ENCODE data around the gene LCLAT1.

Gene LCLAT1

GRCh38 chr2:30527411-30527810 lies 80.4 kb downstream of the LCLAT1 start:
- no peak overlapping the region for H2AFZ ChIP-seq
- H3K4me3 ChIP-seq (ENCODE audit: low read depth, low read length): no peak overlapping the region
- no peaks in the 10 kb centered on the region for H3K36me3 ChIP-seq (ENCODE audit: control insufficient read depth, insufficient read depth, low read length)
- H3K27me3 ChIP-seq (ENCODE audit: control insufficient read depth, insufficient read depth, low read length): no peaks in the 10 kb centered on the region
- H3K9ac ChIP-seq: no peak overlapping the region
- no peaks in the 10 kb centered on the region for H3K4me1 ChIP-seq
- H3K4me2 ChIP-seq (ENCODE audit: low read length): no peak overlapping the region
- no peak overlapping the region for H3K27ac ChIP-seq
- H3K9me3 ChIP-seq (ENCODE audit: control insufficient read depth, low read length): no peaks in the 10 kb centered on the region
- peaks cover 3% of the 10 kb centered on the region for H3K79me2 ChIP-seq
- TF ChIP-seq CTCF (IDR thresholded peaks at IDR 0.05): no peak

- peaks cover 3% of the 10 kb centered on the region for H3K79me2 ChIP-seq
- no peak overlapping the region for H3K4me2 ChIP-seq (ENCODE audit: low read length)
- TF ChIP-seq CTCF (IDR thresholded peaks at IDR 0.05): no peak
- H3K4me3 ChIP-seq (ENCODE audit: low read depth, low read length): no peak overlapping the region
- no peak overlapping the region for H2AFZ ChIP-seq
- H3K27me3 ChIP-seq (ENCODE audit: control insufficient read depth, insufficient read depth, low read length): no peaks in the 10 kb centered on the region
- no peak overlapping the region for H3K9ac ChIP-seq
- no peaks in the 10 kb centered on the region for H3K4me1 ChIP-seq
- H3K36me3 ChIP-seq (ENCODE audit: control insufficient read depth, insufficient read depth, low read length): no peaks in the 10 kb centered on the region
- H3K9me3 ChIP-seq (ENCODE audit: control insufficient read depth, low read length): no peaks in the 10 kb centered on the region
- no peak overlapping the region for H3K27ac ChIP-seq
Observed at GRCh38 chr2:30527859-30528258, 80.8 kb downstream of the LCLAT1 start.

- H3K27me3 ChIP-seq (ENCODE audit: control insufficient read depth, insufficient read depth, low read length): no peaks in the 10 kb centered on the region
- no peaks in the 10 kb centered on the region for H3K36me3 ChIP-seq (ENCODE audit: control insufficient read depth, insufficient read depth, low read length)
- peaks cover 1% of the 10 kb centered on the region for H3K79me2 ChIP-seq
- H3K4me2 ChIP-seq (ENCODE audit: low read length): no peak overlapping the region
- no peak overlapping the region for H3K9ac ChIP-seq
- no peaks in the 10 kb centered on the region for H3K9me3 ChIP-seq (ENCODE audit: control insufficient read depth, low read length)
- H3K27ac ChIP-seq: no peak overlapping the region
- H3K4me3 ChIP-seq (ENCODE audit: low read depth, low read length): no peak overlapping the region
- no peaks in the 10 kb centered on the region for H3K4me1 ChIP-seq
- H2AFZ ChIP-seq: no peak overlapping the region
- TF ChIP-seq CTCF (IDR thresholded peaks at IDR 0.05): no peak
Observed at GRCh38 chr2:30530346-30530745, 83.3 kb downstream of the LCLAT1 start.

- Histone ChIP-seq H3K4me1 (no peaks in the 10 kb centered on the region), H2AFZ (no peak overlapping the region), H3K9me3 (ENCODE audit: control insufficient read depth, low read length) (no peaks in the 10 kb centered on the region), H3K79me2 (no peaks in the 10 kb centered on the region), H3K4me3 (ENCODE audit: low read depth, low read length) (no peak overlapping the region), H3K27me3 (ENCODE audit: control insufficient read depth, insufficient read depth, low read length) (no peaks in the 10 kb centered on the region), H3K9ac (no peak overlapping the region), H3K27ac (no peak overlapping the region), H3K36me3 (ENCODE audit: control insufficient read depth, insufficient read depth, low read length) (no peaks in the 10 kb centered on the region), H3K4me2 (ENCODE audit: low read length) (no peak overlapping the region)
- TF ChIP-seq CTCF (IDR thresholded peaks at IDR 0.05): no peak
Observed at GRCh38 chr2:30541680-30542079, 94.6 kb downstream of the LCLAT1 start.

GRCh38 chr2:30545875-30546274 lies 98.8 kb downstream of the LCLAT1 start:
- Histone ChIP-seq H3K79me2 (no peaks in the 10 kb centered on the region), H3K36me3 (ENCODE audit: control insufficient read depth, insufficient read depth, low read length) (no peaks in the 10 kb centered on the region), H2AFZ (no peak overlapping the region), H3K27me3 (ENCODE audit: control insufficient read depth, insufficient read depth, low read length) (no peaks in the 10 kb centered on the region), H3K4me1 (no peaks in the 10 kb centered on the region), H3K9me3 (ENCODE audit: control insufficient read depth, low read length) (no peaks in the 10 kb centered on the region), H3K9ac (no peak overlapping the region), H3K4me2 (ENCODE audit: low read length) (no peak overlapping the region), H3K4me3 (ENCODE audit: low read depth, low read length) (no peak overlapping the region), H3K27ac (no peak overlapping the region)
- no peak for TF ChIP-seq CTCF (IDR thresholded peaks at IDR 0.05)
